Bronchial smooth muscle cell (primary cell): Measurements from ENCODE around the gene TBC1D7. TPM values are rescaled to one million over a fixed set of nuclear protein-coding genes. Genes with fewer than 3 reads are reported as not detected.

ENCODE experiments used
- total RNA-seq: library from RNA; depleted of rRNA; stranded (reverse); fragments of >200 nt; gene quantifications from 2 replicates; pipeline ENCODE4 v1.2.1, GENCODE V29; 2014

TBC1D7 gene
- 9.7 and 15.4 TPM in 2 replicates for total RNA-seq

DNA sequence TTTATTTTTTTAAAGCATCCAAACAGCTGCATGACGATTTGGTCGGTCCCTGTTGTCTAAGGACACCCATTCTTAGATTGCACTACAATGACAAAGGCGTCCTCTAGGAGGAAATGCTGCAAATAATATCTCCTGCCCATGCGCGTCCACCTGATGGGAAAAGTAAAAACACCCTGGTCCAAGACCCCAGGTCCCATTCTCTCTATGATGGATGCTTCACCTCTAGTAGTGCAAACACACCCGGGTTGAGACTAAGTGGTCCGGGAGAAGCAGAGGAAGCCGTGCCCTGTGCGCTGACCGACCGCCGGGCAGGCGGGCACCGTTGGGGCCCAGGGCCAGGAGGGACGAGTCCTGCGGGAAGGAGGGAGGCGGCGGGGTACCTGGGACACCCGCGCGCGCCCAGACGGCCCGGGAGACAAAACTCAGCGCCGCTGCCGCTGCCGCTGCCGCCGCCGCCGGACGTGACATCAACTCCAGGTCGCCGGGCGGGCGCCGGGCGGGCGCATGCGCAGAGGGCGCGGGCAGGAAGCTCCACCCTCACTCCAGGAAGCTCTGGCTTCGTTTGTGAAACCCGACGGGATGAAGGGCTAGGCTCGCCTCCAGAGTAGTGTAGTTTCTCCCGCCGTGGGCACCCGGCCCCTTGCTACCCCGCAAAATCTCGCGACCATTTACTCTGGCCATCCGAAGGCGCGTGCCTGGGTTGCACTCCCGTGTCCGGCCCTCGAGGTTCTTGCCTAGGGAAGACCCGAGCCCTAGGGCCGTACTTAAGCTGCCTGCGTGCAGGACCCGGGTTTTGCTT, at the start of gene TBC1D7:
TSS of gene TBC1D7 (minus strand) at position 462 of the 799 bp plus-strand sequence. CDS start 1,639 bp downstream, outside the sequence.

Other genes starting within 250 kb of the TBC1D7 start
- 1.9 and 3.5 TPM in 2 replicates for gene GFOD1, start 159.1 kb upstream of the TBC1D7 start, total RNA-seq
- gene SIRT5, start 246.1 kb upstream of the TBC1D7 start, total RNA-seq = 4.8 and 5.7 TPM in 2 replicates